Activated CD8-positive, alpha-beta T cell treated with anti-CD3 and anti-CD28 coated beads for 36 hours (primary cell): ENCODE measurements around the gene MYL3. TPM values are rescaled to one million over a fixed set of nuclear protein-coding genes. Genes with fewer than 3 reads are reported as not detected.

ENCODE experiments used
- ATAC-seq: fragments of 200-7000 bp; cut with Tn5 transposase; one replicate; pipeline ENCODE4 v1.10.0; 2021; ENCODE audit warnings: mild to moderate bottlenecking, moderate library complexity
- CTCF ChIA-PET: fragments of 350-600 bp; sonication (Branson Sonifier 250); formaldehyde crosslinking; loops from one replicate; lab custom pipeline; 2021; ENCODE audit warnings: antibody characterized with exemption; lab: Charles Lee
- POLR2A ChIA-PET: fragments of 350-600 bp; sonication (Branson Sonifier 250); formaldehyde crosslinking; loops from one replicate; lab custom pipeline; 2021; ENCODE audit warnings: antibody characterized with exemption; lab: Charles Lee
- DNase-seq: peaks from one replicate; pipeline ENCODE4 v3.0.0-alpha.2; 2020
- H3K27ac Mint-ChIP-seq: one replicate; pipeline ENCODE4 v1.8.0; 2021; ENCODE audit warnings: mild to moderate bottlenecking, mixed read lengths
- H3K27me3 Mint-ChIP-seq: one replicate; pipeline ENCODE4 v1.8.0; 2021; ENCODE audit warnings: mixed read lengths
- H3K36me3 Mint-ChIP-seq: one replicate; pipeline ENCODE4 v1.8.0; 2021; ENCODE audit warnings: low read depth, mixed read lengths
- H3K4me1 Mint-ChIP-seq: one replicate; pipeline ENCODE4 v1.8.0; 2021; ENCODE audit warnings: low read depth, mixed read lengths
- H3K4me3 Mint-ChIP-seq: one replicate; pipeline ENCODE4 v1.8.0; 2021; ENCODE audit warnings: mild to moderate bottlenecking, moderate library complexity, mixed read lengths
- H3K9me3 Mint-ChIP-seq: one replicate; pipeline ENCODE4 v1.8.0; 2021; ENCODE audit warnings: mixed read lengths
- intact Hi-C: fragments of 100-400 bp; cut with micrococcal nuclease; formaldehyde crosslinking; loops from one replicate; pipeline ENCODE4 v1.10.0; 2022
- total RNA-seq, 2 experiments: library from RNA; stranded (reverse); gene quantifications; one replicate each; pipeline ENCODE4 v1.2.3, GENCODE V29; 2021
- TF ChIP-seq, protein P1 (sequence below): fragments of 200-600 bp; IDR thresholded peaks from one replicate; pipeline ENCODE4 v1.8.0; 2022; ENCODE audit warnings: antibody characterized with exemption, mild to moderate bottlenecking

MYL3 gene
- total RNA-seq, 2 experiments from 2014 or later: not detected

DNA sequence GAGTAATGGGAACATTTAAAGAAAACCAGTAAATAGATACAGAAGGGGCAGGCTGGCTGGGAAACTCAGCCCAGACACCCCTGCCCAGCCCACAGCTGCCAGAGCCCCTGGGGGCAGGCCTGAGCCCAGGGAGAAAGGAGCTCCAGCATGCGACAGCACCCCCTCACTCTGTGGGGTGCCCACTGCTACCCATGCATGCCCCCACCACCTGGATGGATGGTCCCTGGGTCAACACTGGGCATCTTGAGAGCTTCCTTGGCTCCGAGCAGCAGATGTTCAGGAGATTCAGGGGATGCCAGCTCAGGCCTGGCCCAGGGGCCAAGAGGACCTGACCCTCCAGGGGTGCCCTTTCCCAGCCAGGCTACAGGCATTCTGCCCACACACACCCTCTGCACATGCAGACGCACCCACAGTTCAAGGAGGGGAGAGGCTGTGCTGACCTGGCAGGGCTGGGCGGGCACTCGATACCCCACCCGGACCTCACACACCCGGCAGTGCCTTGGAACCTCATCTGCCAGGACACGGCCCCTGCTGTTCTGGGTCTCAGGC, 45.8 kb upstream of the MYL3 start:
- no peak overlapping the region for H3K4me3 Mint-ChIP-seq
- ChIA-PET POLR2A (interaction anchor here (0.6 to 2.3 kb wide), 7 partner anchors 11 to 213 kb away, joined by 3 to 6 read pairs (median 3); no protein-coding TSS in a partner anchor), CTCF (interaction anchor here (0.6 to 1.8 kb wide), 32 partner anchors 9 to 420 kb away, joined by 3 to 13 read pairs (median 4); partner anchors contain the start of genes PRSS50 and TMIE)
- ATAC-seq: no peak
- intact Hi-C loops: loop anchor here (2.0 kb wide), 1 partner anchor 42 kb away; no protein-coding TSS in a partner anchor
- TF ChIP-seq, protein P1, sequence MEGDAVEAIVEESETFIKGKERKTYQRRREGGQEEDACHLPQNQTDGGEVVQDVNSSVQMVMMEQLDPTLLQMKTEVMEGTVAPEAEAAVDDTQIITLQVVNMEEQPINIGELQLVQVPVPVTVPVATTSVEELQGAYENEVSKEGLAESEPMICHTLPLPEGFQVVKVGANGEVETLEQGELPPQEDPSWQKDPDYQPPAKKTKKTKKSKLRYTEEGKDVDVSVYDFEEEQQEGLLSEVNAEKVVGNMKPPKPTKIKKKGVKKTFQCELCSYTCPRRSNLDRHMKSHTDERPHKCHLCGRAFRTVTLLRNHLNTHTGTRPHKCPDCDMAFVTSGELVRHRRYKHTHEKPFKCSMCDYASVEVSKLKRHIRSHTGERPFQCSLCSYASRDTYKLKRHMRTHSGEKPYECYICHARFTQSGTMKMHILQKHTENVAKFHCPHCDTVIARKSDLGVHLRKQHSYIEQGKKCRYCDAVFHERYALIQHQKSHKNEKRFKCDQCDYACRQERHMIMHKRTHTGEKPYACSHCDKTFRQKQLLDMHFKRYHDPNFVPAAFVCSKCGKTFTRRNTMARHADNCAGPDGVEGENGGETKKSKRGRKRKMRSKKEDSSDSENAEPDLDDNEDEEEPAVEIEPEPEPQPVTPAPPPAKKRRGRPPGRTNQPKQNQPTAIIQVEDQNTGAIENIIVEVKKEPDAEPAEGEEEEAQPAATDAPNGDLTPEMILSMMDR: no peak
- no peak overlapping the region for H3K27ac Mint-ChIP-seq
- peaks cover 14% of the 10 kb centered on the region for H3K4me1 Mint-ChIP-seq
- DNase-seq: no peak
- no peaks in the 10 kb centered on the region for H3K27me3 Mint-ChIP-seq
- H3K9me3 Mint-ChIP-seq: no peaks in the 10 kb centered on the region
- H3K36me3 Mint-ChIP-seq: peaks cover 2% of the 10 kb centered on the region

DNA sequence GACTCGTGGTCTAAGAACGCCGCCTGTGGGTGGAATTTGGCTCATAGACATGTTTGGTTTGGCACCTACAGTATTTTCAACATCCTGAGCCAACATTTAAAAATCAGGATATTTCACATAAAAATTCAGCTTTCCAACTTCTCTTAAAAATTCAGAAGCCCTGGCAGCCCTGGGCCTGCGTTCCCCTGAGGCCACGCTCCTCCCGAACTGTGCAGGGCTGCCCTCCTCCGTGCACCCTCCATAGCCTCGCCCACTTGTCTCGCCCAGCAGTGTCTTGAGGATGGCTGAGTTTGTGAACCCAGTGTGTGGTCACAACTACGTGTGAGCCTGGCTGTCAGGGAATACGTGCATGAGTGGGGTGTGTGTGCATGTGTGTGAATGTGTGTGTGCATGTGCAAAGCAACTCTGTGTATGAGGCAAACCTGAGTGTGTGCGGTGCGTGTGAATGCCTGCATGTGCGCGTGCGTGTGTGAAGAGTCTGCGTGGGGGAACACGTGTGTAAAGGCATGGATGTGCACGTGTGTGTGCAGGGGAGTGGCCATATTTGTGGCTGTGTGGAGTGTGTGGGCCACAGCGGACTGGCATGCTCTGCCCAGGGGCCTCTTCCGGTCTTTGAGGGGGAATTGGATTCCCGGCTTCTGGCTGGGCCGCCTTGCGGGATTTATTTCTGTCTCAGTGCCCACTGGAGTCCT, 45.2 kb upstream of the MYL3 start:
- TF ChIP-seq, protein P1: no peak
- Mint-ChIP-seq H3K9me3 (no peaks in the 10 kb centered on the region), H3K4me1 (peaks cover 8% of the 10 kb centered on the region), H3K27me3 (no peaks in the 10 kb centered on the region), H3K4me3 (no peak overlapping the region), H3K27ac (no peak overlapping the region), H3K36me3 (peaks cover 2% of the 10 kb centered on the region)
- CTCF ChIA-PET: interaction anchor here (1.4 to 1.8 kb wide), 10 partner anchors 8 to 420 kb away, joined by 3 to 11 read pairs (median 5); partner anchors contain the start of genes PRSS50 and TMIE
- DNase-seq (no peak), ATAC-seq (no peak)
- intact Hi-C loops: loop anchor here (2.0 kb wide), 1 partner anchor 42 kb away; no protein-coding TSS in a partner anchor
- POLR2A ChIA-PET: interaction anchor here (0.7 to 2.3 kb wide), 2 partner anchors 12 to 34 kb away, joined by 3 to 6 read pairs; no protein-coding TSS in a partner anchor

DNA sequence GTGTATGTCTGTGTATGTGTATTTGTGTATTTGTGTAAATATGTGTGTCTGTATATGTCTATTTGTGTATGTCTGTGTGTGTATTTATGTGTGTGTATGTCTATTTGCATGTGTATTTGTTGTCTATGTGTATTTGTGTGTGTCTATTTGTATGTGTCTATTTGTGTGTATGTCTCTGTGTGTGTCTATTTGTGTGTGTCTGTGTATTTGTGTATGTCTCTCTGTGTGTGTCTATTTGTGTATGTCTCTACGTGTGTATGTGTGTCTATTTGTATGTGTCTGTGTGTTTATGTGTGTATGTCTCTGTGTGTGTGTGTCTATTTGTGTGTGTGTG, 44.7 kb upstream of the MYL3 start:
- no peaks in the 10 kb centered on the region for H3K27me3 Mint-ChIP-seq
- no peak overlapping the region for H3K4me3 Mint-ChIP-seq
- no peak overlapping the region for H3K27ac Mint-ChIP-seq
- no peaks in the 10 kb centered on the region for H3K9me3 Mint-ChIP-seq
- intact Hi-C loops: loop anchor here (2.0 kb wide), 1 partner anchor 41 kb away; no protein-coding TSS in a partner anchor
- no peak for DNase-seq
- ATAC-seq: no peak
- peaks cover 2% of the 10 kb centered on the region for H3K36me3 Mint-ChIP-seq
- peaks cover 6% of the 10 kb centered on the region for H3K4me1 Mint-ChIP-seq
- CTCF ChIA-PET: no interaction called here
- POLR2A ChIA-PET: interaction anchor here (2.3 kb wide), 1 partner anchor 34 kb away, joined by 6 read pairs; no protein-coding TSS in a partner anchor
- TF ChIP-seq, protein P1: no peak

DNA sequence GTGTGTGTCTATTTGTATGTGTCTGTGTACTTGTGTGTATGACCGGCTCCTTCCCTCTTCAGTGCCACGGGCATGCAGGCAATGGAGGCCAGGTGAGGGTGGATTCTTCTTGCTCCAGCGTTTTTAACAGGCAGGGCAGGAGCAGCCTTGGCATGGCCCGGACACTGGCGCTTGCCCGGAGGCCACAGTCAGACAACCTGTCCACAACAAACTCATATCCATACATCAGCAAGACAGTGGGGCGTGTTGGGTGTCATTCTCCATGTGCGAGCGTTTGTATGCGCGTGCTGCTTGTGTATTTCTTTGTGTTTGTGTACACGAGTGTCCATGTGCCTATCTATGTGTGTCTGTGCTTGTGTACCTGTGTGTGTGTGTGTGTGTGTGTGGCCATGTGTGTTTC, 44.0 kb upstream of the MYL3 start:
- intact Hi-C loops: no loop called here
- no peak overlapping the region for H3K27ac Mint-ChIP-seq
- ChIA-PET CTCF (no interaction called here), POLR2A (no interaction called here)
- DNase-seq (no peak), ATAC-seq (no peak)
- no peaks in the 10 kb centered on the region for H3K27me3 Mint-ChIP-seq
- peaks cover 6% of the 10 kb centered on the region for H3K4me1 Mint-ChIP-seq
- H3K36me3 Mint-ChIP-seq: peaks cover under 1% of the 10 kb centered on the region
- TF ChIP-seq, protein P1: no peak
- H3K4me3 Mint-ChIP-seq: no peak overlapping the region
- H3K9me3 Mint-ChIP-seq: no peaks in the 10 kb centered on the region
